Medulla oblongata (tissue), 1 donor: Measurements from ENCODE around the gene DHRS4L2.
A peak's percentile ranks its signal among the peaks of the same experiment; 100 is the strongest.
"Not testable (repeated sequence)": the region's sequence is repeated elsewhere in the genome, so short reads cannot be mapped to it uniquely, and the experiment has no call there.

ENCODE experiments used
- DNase-seq: peaks from one replicate; pipeline ENCODE4 v3.0.0-alpha.2; 2015; ENCODE audit errors: extremely low spot score

DHRS4L2 gene

GRCh38 chr14:23973178-23973577, 15.6 kb upstream of the DHRS4L2 start:
- not testable (repeated sequence) for DNase-seq

DNA sequence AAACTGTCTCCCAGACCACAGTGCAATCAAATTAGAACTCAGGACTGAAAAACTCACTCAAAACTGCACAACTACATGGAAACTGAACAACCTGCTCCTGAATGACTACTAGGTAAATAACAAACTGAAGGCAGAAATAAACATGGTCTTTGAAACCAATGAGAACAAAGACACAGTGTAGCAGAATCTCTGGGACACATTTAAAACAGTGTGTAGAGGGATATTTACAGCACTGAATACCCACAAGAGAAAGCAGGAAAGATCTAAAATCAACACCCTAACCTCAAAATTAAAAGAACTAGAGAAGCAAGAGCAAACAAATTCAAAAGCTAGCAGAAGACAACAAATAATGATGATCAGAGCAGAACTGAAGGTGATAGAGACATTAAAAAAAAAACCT, 14.7 kb upstream of the DHRS4L2 start:
- not testable (repeated sequence) for DNase-seq

GRCh38 chr14:23977208-23977607, 11.5 kb upstream of the DHRS4L2 start:
- not testable (repeated sequence) for DNase-seq

DNA sequence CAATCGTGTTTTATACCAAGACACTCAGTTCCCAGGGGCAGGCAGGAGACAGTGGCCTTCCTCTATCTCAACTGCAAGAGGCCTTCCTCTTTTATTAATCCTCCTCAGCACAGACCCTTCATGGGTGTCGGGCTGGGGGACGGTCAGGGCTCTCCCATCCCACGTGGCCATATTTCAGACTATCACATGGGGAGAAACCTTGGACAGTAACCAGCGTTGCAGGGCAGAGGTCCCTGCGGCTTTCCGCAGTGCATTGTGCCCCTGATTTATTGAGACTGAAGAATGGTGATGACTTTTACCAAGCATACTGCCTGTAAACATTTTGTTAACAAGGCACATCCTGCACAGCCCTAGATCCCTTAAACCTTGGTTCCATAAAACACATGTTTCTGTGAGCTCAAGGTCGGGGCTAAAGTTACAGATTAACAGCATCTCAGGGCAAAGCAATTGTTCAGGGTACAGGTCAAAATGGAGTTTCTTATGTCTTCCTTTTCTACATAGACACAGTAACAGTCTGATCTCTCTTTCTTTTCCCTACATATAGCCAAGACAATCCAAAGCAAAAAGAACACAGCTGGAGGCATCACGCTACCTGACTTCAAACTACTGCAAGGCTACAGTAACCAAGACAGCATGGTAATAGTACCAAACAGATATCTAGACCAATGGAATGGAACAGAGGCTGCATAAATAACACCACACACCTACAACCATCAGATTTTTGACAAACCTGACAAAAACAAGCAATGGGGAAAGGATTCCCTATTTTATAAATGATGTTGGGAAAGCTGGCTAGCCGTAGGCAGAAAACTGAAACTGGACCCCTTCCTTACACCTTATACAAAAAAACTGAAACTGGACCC, 6.5 kb upstream of the DHRS4L2 start:
- not testable (repeated sequence) for DNase-seq

DNA sequence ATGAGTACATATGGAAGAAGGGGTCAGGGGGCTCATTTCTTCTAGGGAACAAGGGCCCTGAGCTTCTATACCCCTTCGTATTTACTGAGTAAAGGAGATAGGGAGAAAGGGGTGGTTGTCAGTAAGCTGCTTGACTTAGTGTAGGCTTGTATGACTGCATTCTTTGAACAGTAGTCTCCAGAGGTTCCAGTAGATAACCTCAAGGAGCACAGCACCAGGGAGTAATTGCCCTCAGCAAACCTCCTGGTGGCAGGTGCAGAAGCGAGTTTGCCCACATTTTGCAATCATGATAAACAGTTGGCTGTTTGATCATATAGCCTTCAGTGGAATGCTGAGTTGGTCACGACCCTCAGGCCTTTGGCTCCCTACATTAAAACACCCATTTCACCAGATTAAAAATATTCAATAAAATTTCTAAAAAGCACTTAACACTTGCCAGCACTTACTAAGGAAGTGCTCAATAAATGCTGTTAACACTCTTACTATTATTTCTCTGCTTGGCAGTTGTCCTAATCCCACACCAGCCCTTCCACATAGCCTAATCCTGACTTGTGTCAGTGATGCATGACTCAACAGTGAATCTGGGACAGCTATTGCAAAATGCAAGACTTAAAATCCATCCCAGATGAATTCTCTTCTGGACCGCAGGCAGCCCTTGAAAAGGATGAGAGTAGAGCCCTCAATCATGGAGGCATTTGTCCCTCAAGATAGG, 3.7 kb upstream of the DHRS4L2 start:
- no peak for DNase-seq

DNA sequence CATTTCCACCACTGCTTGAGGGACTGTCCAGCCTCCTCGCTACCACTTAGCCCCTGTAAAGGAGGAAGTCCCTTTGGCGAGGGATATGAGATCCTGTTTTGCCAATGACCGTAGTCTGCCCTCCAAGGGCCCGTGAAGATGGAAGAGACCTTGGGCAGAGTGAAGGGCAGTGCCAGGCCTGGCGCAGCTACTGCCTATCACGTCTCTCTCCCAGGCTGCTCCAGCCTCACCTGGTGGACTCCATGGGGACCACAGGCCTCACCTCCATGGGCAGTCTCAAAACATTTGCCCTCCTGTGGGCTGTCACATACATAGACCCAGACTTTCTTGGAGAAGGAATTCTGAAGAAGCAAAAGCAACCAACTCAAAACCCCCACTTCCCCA, 514 bp upstream of the DHRS4L2 start:
- DNase-seq, result not testable (repeated sequence)

DNA sequence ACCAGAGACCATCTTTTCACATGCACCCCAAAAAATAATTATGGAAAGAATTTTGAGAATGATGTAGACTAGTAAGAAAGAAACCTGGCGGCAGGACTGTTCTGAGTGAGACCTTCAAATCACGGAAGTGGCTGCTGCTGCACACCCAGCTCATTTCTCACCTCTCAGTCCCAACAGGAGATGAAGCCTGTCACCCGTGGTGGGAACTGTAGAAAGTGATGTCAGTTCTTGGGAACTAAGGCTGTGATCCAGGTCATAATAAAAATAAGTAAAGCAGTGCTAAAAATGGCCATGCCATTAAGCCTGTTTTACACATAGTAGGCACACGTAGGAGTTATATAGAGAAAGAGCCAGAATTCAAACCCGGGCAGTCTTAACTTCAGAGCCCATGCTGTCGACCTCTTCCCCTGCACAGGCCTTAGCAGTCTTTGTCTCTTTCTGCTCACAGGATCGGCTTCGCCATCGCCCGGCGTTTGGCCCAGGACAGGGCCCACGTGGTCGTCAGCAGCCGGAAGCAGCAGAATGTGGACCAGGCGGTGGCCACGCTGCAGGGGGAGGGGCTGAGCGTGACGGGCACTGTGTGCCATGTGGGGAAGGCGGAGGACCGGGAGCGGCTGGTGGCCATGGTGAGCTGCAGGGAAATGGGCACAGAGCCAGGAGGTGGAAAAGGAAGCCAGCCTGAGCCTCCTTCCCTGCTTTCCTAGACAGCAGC, 1.2 kb downstream of the DHRS4L2 start:
- DNase-seq, result peak; percentile 59

DNA sequence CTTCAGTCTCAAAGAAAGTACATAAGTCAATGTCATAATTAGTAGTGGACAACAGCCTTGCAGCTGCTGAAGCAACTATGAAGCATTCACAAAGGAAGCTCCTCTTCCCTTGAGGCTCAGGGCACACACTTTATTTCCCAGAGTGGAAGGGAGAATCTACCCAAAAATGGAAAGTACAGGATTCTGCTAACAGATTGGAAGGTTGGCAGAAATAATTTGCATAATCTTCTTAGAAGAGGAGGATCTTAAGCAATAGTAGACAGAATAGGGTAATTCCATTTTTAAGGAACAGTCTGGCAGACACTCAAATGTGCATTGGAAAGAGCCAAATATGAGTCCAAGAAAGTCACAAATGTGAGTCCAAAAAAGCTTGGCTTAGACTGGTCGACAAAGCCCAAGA, 2.2 kb downstream of the DHRS4L2 start:
- not testable (repeated sequence) for DNase-seq

- DNase-seq, result not testable (repeated sequence)
These were observed 4.3 kb downstream of the DHRS4L2 start for GRCh38 chr14:23993042-23993441.

GRCh38 chr14:23996009-23996408, 7.3 kb downstream of the DHRS4L2 start:
- DNase-seq, result not testable (repeated sequence)

GRCh38 chr14:23996825-23997224, 8.1 kb downstream of the DHRS4L2 start:
- DNase-seq, result not testable (repeated sequence)

- DNase-seq, result not testable (repeated sequence)
These were observed 10.9 kb downstream of the DHRS4L2 start for GRCh38 chr14:23999640-24000039.

DNA sequence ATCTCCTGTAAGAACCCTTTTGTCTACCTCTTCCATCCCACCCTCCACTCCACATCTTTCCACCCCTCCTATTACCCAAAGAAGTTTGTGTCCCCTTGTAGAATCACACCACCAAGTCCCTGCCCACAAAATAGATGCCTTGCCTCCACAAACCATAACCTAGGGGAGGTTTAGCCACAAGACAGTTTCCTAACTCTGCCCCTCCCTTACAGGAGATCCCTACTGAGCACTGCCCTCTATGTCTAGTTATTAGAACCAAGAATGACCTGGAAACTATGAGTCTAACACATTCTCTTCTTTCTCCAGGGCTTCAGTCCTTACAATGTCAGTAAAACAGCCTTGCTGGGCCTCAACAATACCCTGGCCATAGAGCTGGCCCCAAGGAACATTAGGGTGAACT, 12.3 kb downstream of the DHRS4L2 start:
- DNase-seq, result not testable (repeated sequence)

DNA sequence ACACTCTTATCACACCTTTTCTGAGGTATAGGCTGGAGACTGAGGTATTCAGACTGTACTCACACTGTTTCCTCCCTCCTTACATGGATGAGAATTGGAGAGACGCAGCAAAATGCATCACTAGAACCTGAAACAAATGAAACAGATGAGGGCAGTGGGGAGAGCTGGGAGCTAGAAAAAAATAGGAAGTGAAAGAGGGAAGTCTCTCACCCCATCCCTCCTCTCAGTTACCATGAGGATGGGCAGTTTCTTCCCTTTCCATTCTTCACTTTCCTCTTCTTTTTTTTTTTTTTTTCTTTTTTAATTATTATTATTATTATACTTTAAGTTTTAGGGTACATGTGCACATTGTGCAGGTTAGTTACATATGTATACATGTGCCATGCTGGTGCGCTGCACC, 12.9 kb downstream of the DHRS4L2 start:
- DNase-seq, result not testable (repeated sequence)

GRCh38 chr14:24006471-24006816, 17.7 kb downstream of the DHRS4L2 start:
- not testable (repeated sequence) for DNase-seq

- peak; percentile 63 for DNase-seq
These were observed 18.3 kb downstream of the DHRS4L2 start for GRCh38 chr14:24006817-24007652.

- no peak for DNase-seq
These were observed 22.3 kb downstream of the DHRS4L2 start for GRCh38 chr14:24011051-24011450.

DNA sequence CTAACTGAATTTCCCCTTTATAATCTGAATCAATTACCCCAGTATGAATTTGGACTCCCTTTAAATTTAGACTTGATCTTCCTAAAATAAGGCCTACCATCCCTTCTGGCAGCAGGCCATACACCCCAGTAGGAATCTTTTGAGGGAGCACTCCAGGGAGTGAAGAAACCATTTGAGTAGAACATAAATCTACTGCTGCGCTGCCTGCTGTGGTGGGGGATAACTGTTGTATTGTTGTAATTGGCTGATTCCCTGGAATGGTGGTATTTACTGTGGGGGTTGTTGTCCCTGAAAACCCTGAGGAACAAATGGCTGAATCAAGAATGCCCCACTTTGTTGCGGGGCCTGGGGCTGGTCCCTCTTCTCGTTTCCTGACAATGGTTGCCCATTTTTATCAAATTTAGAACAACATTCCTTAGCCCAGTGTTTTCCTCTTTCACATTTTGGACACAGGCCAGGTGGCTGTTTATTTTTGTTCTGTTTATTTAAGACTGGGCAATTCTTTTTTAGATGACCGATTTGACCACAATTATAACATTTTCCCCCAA, 24.1 kb downstream of the DHRS4L2 start:
- not testable (repeated sequence) for DNase-seq

DNA sequence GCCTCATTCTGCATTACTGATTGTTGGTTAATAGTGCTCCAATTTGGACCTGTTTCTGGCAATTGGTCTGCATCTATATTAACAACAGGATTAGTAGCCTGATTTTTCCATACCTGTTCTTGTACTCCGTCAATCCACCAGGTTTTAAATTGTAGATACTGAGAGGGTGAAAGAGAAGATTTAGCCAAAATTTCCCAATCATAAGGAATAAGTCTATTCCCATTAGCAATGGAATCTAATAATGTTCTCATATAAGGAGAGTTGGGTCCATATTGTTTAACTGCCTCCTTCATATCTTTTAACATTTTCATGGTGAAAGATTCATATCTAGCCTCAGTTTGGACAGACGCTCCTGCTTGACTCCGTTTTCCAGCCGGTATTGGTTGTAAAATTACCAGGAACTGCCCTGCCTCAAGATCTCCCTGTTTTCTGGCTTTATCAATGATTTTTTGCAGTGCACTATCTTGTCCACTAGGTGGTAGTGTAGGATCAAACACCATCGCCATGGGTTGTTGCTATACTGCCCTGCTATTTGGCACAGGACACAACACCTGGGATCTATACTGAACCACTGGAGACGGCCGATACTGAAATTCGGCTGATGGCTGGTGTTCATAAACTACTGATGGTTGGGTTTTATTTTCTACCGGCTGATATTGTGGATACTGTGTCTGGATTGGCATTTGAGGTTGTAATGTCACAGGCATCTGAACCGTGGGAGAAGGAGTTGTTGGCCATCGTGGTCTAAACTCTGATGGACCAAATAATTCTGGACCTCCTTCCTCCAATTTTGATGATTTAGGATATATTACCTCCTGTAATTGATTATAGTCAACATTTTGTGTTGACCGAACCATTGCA, 25.2 kb downstream of the DHRS4L2 start:
- peak; percentile 92 for DNase-seq

- DNase-seq, result not testable (repeated sequence)
These were observed 27.0 kb downstream of the DHRS4L2 start for GRCh38 chr14:24015745-24016144.
